IgD-negative memory B cell (primary cell): ENCODE data around the gene ICOS. TPM values are rescaled to one million over a fixed set of nuclear protein-coding genes. Genes with fewer than 3 reads are reported as not detected.

Experiments used
- H3K27ac Mint-ChIP-seq, 3 donors: one replicate each; pipeline ENCODE4 v1.8.0; 2020 to 2022; ENCODE audit warnings: mild to moderate bottlenecking in 3 of 3, mixed read lengths in 3 of 3, moderate library complexity in 1 of 3
- H3K27me3 Mint-ChIP-seq: one replicate; pipeline ENCODE4 v1.8.0; 2021; ENCODE audit warnings: mixed read lengths
- H3K36me3 Mint-ChIP-seq: one replicate; pipeline ENCODE4 v1.8.0; 2020; ENCODE audit warnings: mild to moderate bottlenecking, mixed read lengths
- H3K4me1 Mint-ChIP-seq, 3 donors: one replicate each; pipeline ENCODE4 v1.8.0; 2020 to 2022; ENCODE audit warnings: mixed read lengths in 3 of 3, mild to moderate bottlenecking in 1 of 3
- H3K4me3 Mint-ChIP-seq, 4 donors: one replicate each; pipeline ENCODE4 v1.8.0; 2020 to 2022; ENCODE audit warnings: mild to moderate bottlenecking in 4 of 4, mixed read lengths in 4 of 4, moderate library complexity in 3 of 4
- H3K9me3 Mint-ChIP-seq, 3 donors: one replicate each; pipeline ENCODE4 v1.8.0; 2020 to 2021; ENCODE audit warnings: mixed read lengths in 3 of 3, mild to moderate bottlenecking in 1 of 3
- polyA plus RNA-seq: library from polyadenylated mRNA; unstranded; fragments of 300-500 nt; fragmentation: Illumina TruSeq; gene quantifications from one replicate; pipeline ENCODE4 v1.2.3, GENCODE V29; 2021

Gene ICOS
- polyA plus RNA-seq, 1 donor from 2014 or later, result 0.29 TPM

- peaks cover 0 to 2% (median 0%) of the 10 kb centered on the region in 3 donors for H3K9me3 Mint-ChIP-seq
- no peaks in the 10 kb centered on the region for H3K36me3 Mint-ChIP-seq
- H3K4me3 Mint-ChIP-seq, result no peak overlapping the region
- H3K4me1 Mint-ChIP-seq, result no peaks in the 10 kb centered on the region
- H3K27ac Mint-ChIP-seq, result no peak overlapping the region
- no peaks in the 10 kb centered on the region for H3K27me3 Mint-ChIP-seq
Observed at GRCh38 chr2:203997980-203998809, 61.6 kb downstream of the ICOS start.

GRCh38 chr2:203999835-204000234, 63.3 kb downstream of the ICOS start:
- H3K36me3 Mint-ChIP-seq, result no peaks in the 10 kb centered on the region
- no peak overlapping the region for H3K27ac Mint-ChIP-seq
- peaks cover 0 to 2% (median 0%) of the 10 kb centered on the region in 3 donors for H3K9me3 Mint-ChIP-seq
- no peak overlapping the region for H3K4me3 Mint-ChIP-seq
- H3K27me3 Mint-ChIP-seq, result no peaks in the 10 kb centered on the region
- peaks cover 0 to 2% (median 0%) of the 10 kb centered on the region in 3 donors for H3K4me1 Mint-ChIP-seq

GRCh38 chr2:204000446-204000845, 63.9 kb downstream of the ICOS start:
- no peaks in the 10 kb centered on the region for H3K27me3 Mint-ChIP-seq
- peaks cover 0 to 3% (median 0%) of the 10 kb centered on the region in 3 donors for H3K4me1 Mint-ChIP-seq
- H3K36me3 Mint-ChIP-seq, result no peaks in the 10 kb centered on the region
- H3K9me3 Mint-ChIP-seq, result no peaks in the 10 kb centered on the region
- H3K27ac Mint-ChIP-seq, result no peak overlapping the region
- no peak overlapping the region for H3K4me3 Mint-ChIP-seq

GRCh38 chr2:204003276-204003990, 66.9 kb downstream of the ICOS start:
- Mint-ChIP-seq H3K4me1 (peaks cover 0 to 4% (median 0%) of the 10 kb centered on the region in 3 donors), H3K36me3 (no peaks in the 10 kb centered on the region), H3K4me3 (no peak overlapping the region), H3K27ac (no peak overlapping the region), H3K27me3 (no peaks in the 10 kb centered on the region), H3K9me3 (no peaks in the 10 kb centered on the region)

- Mint-ChIP-seq H3K36me3 (no peaks in the 10 kb centered on the region), H3K4me1 (peaks cover 0 to 4% (median 0%) of the 10 kb centered on the region in 3 donors), H3K27ac (no peak overlapping the region), H3K27me3 (no peaks in the 10 kb centered on the region), H3K4me3 (no peak overlapping the region), H3K9me3 (no peaks in the 10 kb centered on the region)
Observed at GRCh38 chr2:204004912-204005311, 68.3 kb downstream of the ICOS start.

GRCh38 chr2:204005940-204006721, 69.6 kb downstream of the ICOS start:
- Mint-ChIP-seq H3K4me1 (peaks cover 0 to 4% (median 0%) of the 10 kb centered on the region in 3 donors), H3K9me3 (no peaks in the 10 kb centered on the region), H3K4me3 (no peak overlapping the region), H3K27me3 (no peaks in the 10 kb centered on the region), H3K36me3 (no peaks in the 10 kb centered on the region), H3K27ac (no peak overlapping the region)

- H3K4me3 Mint-ChIP-seq, result no peak overlapping the region
Observed at GRCh38 chr2:204008352-204008751, 71.8 kb downstream of the ICOS start.

GRCh38 chr2:204010628-204011560, 74.3 kb downstream of the ICOS start:
- Mint-ChIP-seq H3K27me3 (peaks cover 2% of the 10 kb centered on the region), H3K4me3 (no peak overlapping the region), H3K36me3 (no peaks in the 10 kb centered on the region), H3K9me3 (no peaks in the 10 kb centered on the region), H3K4me1 (peaks cover 0 to 2% (median 0%) of the 10 kb centered on the region in 3 donors), H3K27ac (no peak overlapping the region)

More at GRCh38 chr2:204008352-204008751, 71.8 kb downstream of the ICOS start:
- Mint-ChIP-seq H3K27ac (no peak overlapping the region), H3K4me1 (peaks cover 0 to 4% (median 0%) of the 10 kb centered on the region in 3 donors), H3K27me3 (peaks cover 2% of the 10 kb centered on the region), H3K36me3 (no peaks in the 10 kb centered on the region), H3K9me3 (no peaks in the 10 kb centered on the region)

Other genes starting within 250 kb of the ICOS start
- 1.3 TPM for gene CD28, start 230.1 kb upstream of the ICOS start, polyA plus RNA-seq
- gene CTLA4, start 69.0 kb upstream of the ICOS start, polyA plus RNA-seq, result not detected